ENCODE measurements around the gene TULP3. TPM values are rescaled to one million over a fixed set of nuclear protein-coding genes. Genes with fewer than 3 reads are reported as not detected.

TULP3 gene
- total and polyA plus RNA-seq, 9 donors: 27.3 to 58.6 (median 42.1) TPM

- TF ChIP-seq POLR2A (IDR thresholded peaks at IDR 0.05): no peak
- no peak for TF ChIP-seq EP300 (IDR thresholded peaks at IDR 0.05)
- no peak for TF ChIP-seq CTCF (IDR thresholded peaks at IDR 0.05)
- WGBS, 3 donors: 85 to 90% (median 90%) methylated on average over 5 of the region's 5 CpGs
- Histone ChIP-seq H3K27ac (no peak overlapping the region), H3K9me3 (no peaks in the 10 kb centered on the region), H3K4me1 (ENCODE audit: insufficient read depth) (peaks cover 5% of the 10 kb centered on the region), H3K27me3 (no peaks in the 10 kb centered on the region), H3K4me3 (no peak overlapping the region), H3K36me3 (no peaks in the 10 kb centered on the region)
- DNase-seq: no peak
- intact Hi-C loops (cut with DNase I): no loop called here
Observed at GRCh38 chr12:2961705-2962104, 71.0 kb downstream of the TULP3 start.

GRCh38 chr12:2963154-2963759 is 72.6 kb downstream of the TULP3 start:
- Histone ChIP-seq H3K27me3 (no peaks in the 10 kb centered on the region), H3K4me3 (no peak overlapping the region), H3K4me1 (ENCODE audit: insufficient read depth) (peaks cover 4% of the 10 kb centered on the region), H3K36me3 (no peaks in the 10 kb centered on the region), H3K9me3 (no peaks in the 10 kb centered on the region), H3K27ac (no peak overlapping the region)
- DNase-seq: no peak
- WGBS, 3 donors: 73 to 77% (median 75%) methylated on average over 9 of the region's 9 CpGs
- no peak for TF ChIP-seq POLR2A (IDR thresholded peaks at IDR 0.05)
- TF ChIP-seq EP300 (IDR thresholded peaks at IDR 0.05): no peak
- no peak for TF ChIP-seq CTCF (IDR thresholded peaks at IDR 0.05)
- intact Hi-C loops (cut with DNase I): no loop called here

GRCh38 chr12:2963760-2964292 is 73.1 kb downstream of the TULP3 start:
- Histone ChIP-seq H3K27me3 (no peaks in the 10 kb centered on the region), H3K4me3 (no peak overlapping the region), H3K27ac (no peak overlapping the region), H3K36me3 (no peaks in the 10 kb centered on the region), H3K4me1 (ENCODE audit: insufficient read depth) (no peaks in the 10 kb centered on the region), H3K9me3 (no peaks in the 10 kb centered on the region)
- DNase-seq: no peak
- intact Hi-C loops (cut with DNase I): no loop called here
- WGBS, 3 donors: 80 to 82% (median 81%) methylated on average over 15 of the region's 15 CpGs
- TF ChIP-seq CTCF (IDR thresholded peaks at IDR 0.05): no peak
- no peak for TF ChIP-seq EP300 (IDR thresholded peaks at IDR 0.05)
- no peak for TF ChIP-seq POLR2A (IDR thresholded peaks at IDR 0.05)

- 88 to 92% (median 89%) methylated on average over 2 of the region's 2 CpGs for WGBS, 3 donors
- no peak for DNase-seq
- no peaks in the 10 kb centered on the region for H3K36me3 ChIP-seq
- no peak overlapping the region for H3K27ac ChIP-seq
- H3K4me3 ChIP-seq: no peak overlapping the region
- no peaks in the 10 kb centered on the region for H3K4me1 ChIP-seq (ENCODE audit: insufficient read depth)
- H3K27me3 ChIP-seq: no peaks in the 10 kb centered on the region
- no peaks in the 10 kb centered on the region for H3K9me3 ChIP-seq
- no peak for TF ChIP-seq POLR2A (IDR thresholded peaks at IDR 0.05)
- TF ChIP-seq CTCF (IDR thresholded peaks at IDR 0.05): no peak
- no peak for TF ChIP-seq EP300 (IDR thresholded peaks at IDR 0.05)
- intact Hi-C loops (cut with DNase I): no loop called here
Observed at GRCh38 chr12:2967651-2968050, 77.0 kb downstream of the TULP3 start.
